ENCODE results near the gene SLFN12L.
A peak's percentile ranks its signal among the peaks of the same experiment; 100 is the strongest.

Gene SLFN12L

GRCh38 chr17:35545150-35545549 lies 7.7 kb upstream of the SLFN12L start:
- DNase-seq (ENCODE audit: low read depth) = no peak

GRCh38 chr17:35543856-35544255 lies 6.4 kb upstream of the SLFN12L start:
- DNase-seq (ENCODE audit: low read depth) = no peak
- H3K4me3 ChIP-seq (replicated peaks; ENCODE audit: low read depth, low read length) = no peak overlapping the region
- TF ChIP-seq, protein P1, sequence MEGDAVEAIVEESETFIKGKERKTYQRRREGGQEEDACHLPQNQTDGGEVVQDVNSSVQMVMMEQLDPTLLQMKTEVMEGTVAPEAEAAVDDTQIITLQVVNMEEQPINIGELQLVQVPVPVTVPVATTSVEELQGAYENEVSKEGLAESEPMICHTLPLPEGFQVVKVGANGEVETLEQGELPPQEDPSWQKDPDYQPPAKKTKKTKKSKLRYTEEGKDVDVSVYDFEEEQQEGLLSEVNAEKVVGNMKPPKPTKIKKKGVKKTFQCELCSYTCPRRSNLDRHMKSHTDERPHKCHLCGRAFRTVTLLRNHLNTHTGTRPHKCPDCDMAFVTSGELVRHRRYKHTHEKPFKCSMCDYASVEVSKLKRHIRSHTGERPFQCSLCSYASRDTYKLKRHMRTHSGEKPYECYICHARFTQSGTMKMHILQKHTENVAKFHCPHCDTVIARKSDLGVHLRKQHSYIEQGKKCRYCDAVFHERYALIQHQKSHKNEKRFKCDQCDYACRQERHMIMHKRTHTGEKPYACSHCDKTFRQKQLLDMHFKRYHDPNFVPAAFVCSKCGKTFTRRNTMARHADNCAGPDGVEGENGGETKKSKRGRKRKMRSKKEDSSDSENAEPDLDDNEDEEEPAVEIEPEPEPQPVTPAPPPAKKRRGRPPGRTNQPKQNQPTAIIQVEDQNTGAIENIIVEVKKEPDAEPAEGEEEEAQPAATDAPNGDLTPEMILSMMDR (IDR thresholded peaks at IDR 0.05; ENCODE audit: low read length, missing control alignments) = no peak

More at GRCh38 chr17:35545150-35545549, 7.7 kb upstream of the SLFN12L start:
- TF ChIP-seq, protein P1 (IDR thresholded peaks at IDR 0.05; ENCODE audit: low read length, missing control alignments) = no peak
- H3K4me3 ChIP-seq (replicated peaks; ENCODE audit: low read depth, low read length) = no peak overlapping the region

- TF ChIP-seq, protein P1 (IDR thresholded peaks at IDR 0.05; ENCODE audit: low read length, missing control alignments) = no peak
- no peak for DNase-seq (ENCODE audit: low read depth)
- H3K4me3 ChIP-seq (replicated peaks; ENCODE audit: low read depth, low read length) = no peak overlapping the region
Measured at GRCh38 chr17:35542990-35543389, 5.5 kb upstream of the SLFN12L start.

GRCh38 chr17:35541434-35541833 lies 4.0 kb upstream of the SLFN12L start:
- no peak overlapping the region for H3K4me3 ChIP-seq (replicated peaks; ENCODE audit: low read depth, low read length)
- no peak for DNase-seq (ENCODE audit: low read depth)
- TF ChIP-seq, protein P1 (IDR thresholded peaks at IDR 0.05; ENCODE audit: low read length, missing control alignments) = no peak

- peak; percentile 50 for DNase-seq (ENCODE audit: low read depth)
- TF ChIP-seq, protein P1 (IDR thresholded peaks at IDR 0.05; ENCODE audit: low read length, missing control alignments) = no peak
- H3K4me3 ChIP-seq (replicated peaks; ENCODE audit: low read depth, low read length) = peak overlapping the region; percentile 30
Measured at GRCh38 chr17:35540589-35541404, 3.3 kb upstream of the SLFN12L start.

- no peak for DNase-seq (ENCODE audit: low read depth)
- TF ChIP-seq, protein P1 (IDR thresholded peaks at IDR 0.05; ENCODE audit: low read length, missing control alignments) = no peak
- no peak overlapping the region for H3K4me3 ChIP-seq (replicated peaks; ENCODE audit: low read depth, low read length)
Measured at GRCh38 chr17:35539659-35540026, 2.2 kb upstream of the SLFN12L start.
